GM19455 (cell line): ENCODE data around the gene RAPSN.

Experiments
- ATAC-seq: cut with Tn5 transposase; IDR thresholded peaks from one replicate; pipeline ENCODE4 v1.9.1; 2021; ENCODE audit not compliant: unreplicated experiment

RAPSN gene

DNA sequence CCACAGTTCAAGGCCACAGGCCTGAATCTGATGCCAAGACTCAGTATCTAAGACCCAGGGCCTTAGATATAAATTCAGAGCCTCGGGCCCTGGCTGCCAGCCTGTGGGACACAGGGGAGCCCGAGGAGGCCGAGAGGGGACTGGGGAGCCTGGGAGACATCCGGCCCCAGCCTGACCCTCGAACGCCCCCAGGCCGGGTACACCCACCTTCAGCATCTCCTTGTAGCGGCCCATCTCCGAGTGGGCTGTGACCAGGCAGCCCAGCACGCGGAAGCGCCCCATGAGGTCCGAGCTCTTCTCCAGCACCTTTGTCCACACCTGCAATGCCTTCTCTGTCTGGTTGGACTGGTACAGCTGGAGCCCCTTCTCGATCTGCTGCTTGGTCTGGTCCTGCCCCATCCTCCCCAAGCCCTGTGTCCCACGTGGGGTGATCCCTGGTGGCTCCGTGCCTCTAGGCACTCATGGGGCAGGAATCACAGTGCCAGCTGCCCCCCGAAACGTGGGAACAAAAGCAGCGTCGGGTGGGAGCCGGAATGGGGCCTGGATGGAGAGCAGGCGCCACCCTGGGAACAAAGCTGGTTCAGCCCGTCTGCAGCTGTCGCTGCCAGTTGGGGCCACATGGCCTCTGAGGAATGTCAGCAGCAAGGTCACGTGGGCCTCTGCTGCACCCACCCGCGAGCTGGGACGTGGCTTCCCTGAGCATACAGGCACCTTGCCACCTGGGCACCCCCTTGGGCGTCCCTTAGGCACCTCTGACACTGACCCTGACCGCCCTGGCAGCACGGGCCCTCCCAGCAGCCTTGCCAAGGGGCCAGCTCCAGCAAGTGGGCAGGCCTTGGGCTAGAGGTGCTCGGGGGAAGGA is at the start of gene RAPSN:
RAPSN (minus strand) TSS at position 571 of the 862 bp plus-strand sequence; CDS start at position 399, 172 bp downstream.
- no peak for ATAC-seq

DNA sequence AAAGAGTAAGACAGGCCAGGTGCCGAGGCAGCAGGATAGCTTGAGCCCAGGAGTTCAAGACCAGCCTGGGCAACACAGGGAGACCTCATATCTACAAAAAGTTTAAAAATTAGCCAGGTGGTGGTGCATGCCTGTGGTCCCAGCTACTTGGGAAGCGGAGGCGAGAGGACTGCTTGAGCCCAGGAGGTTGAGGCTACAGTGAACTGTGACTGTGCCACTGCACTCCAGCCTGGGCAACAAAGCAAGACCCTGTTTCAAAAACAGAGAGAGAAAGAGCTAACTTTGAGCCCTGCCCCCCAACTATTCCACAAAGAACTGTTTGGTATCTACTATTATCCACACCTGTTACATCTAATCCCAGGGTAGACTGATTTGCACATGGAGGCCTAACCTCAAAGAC is 49.2 kb upstream of the RAPSN start:
- ATAC-seq = no peak

DNA sequence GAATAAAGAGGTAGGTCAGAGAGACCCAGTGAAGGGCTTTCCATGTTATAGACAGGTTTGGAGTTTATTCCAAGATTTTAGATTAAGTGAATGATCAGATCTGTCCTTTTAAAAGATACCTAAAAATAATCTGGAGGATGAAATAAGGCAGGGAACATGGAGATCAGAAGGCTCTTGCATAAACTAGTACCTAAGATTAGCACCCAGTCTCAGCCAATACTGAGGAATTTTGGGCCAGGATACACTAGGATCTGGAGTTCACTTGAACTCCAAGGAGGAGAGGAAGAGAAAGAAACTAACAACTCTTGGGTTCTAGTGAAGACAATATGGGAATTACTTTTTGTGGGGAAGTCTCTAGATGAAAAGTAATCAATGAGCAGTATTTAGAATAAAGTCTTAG is 47.9 kb upstream of the RAPSN start:
- ATAC-seq = no peak

DNA sequence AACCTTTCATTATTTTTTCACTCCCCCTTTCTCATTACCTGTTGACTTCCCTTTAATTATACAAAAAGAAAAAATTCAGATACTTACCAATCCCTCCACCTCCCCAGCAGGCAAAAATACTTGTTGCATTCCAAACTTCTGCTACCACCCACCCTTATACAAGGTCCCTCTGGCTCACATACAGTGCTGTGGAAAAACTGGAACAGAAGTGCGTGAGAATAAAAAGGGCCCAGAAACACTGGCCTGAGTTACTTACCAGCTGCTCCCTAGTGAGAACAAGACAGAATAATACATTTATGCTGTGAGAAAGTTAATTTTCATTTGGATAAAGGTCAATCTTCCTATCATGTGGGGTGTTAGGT is 46.9 kb upstream of the RAPSN start:
- ATAC-seq = no peak

DNA sequence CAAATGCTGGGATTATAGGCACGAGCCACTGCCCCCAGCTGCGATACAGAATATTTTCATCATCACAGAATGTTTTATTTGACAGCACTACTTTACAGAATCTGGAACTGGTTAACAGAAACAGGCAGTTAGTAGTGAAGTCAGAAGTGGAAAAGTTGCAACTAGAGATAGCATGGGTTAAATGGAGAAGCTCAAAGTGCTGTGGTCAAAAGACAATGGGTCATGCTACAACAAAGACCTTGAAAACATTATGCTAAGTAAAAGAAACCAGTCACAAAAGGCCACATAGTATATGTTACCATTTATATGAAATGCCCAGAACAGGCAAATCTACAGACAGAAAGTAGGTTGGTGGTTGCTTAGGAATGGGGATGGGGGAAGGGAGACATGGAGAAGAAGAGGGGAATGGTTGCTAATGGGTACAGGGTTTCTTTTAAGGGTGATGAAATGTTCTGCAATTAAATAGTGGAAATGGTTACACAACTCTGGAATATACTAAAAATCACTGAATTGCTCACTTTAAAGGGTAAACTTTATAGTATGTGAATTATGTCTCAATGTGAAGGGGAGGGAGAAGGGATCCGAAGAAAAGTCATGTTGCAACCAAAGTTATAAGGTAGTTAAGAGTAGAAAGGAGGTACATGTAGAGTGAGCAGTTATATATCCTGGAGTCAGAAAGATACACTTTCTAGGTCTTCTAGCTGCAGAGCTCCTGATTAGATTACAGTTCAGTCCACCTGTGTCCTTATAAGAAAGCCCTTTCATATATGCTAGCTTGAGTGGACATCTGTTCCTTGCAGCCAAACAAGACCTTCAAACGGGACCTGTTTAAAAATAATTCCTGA is 46.3 kb upstream of the RAPSN start:
- ATAC-seq = no peak

DNA sequence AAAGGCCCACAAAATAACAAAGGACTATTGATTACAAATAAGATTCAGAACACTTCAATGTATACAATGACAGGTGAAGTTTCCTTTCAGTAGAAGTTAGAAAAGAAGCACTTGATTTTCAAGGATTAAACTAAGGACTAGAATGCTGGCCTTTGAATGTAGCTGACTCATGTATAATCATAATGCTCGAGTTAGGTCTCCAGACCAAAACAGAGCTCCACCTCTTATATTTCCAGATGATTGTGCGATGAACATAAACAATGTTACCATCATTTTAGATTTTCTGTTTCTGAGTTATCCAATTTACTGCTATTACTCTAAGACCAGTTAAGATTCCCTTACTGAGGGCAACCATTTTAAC is 40.4 kb upstream of the RAPSN start:
- ATAC-seq = no peak

DNA sequence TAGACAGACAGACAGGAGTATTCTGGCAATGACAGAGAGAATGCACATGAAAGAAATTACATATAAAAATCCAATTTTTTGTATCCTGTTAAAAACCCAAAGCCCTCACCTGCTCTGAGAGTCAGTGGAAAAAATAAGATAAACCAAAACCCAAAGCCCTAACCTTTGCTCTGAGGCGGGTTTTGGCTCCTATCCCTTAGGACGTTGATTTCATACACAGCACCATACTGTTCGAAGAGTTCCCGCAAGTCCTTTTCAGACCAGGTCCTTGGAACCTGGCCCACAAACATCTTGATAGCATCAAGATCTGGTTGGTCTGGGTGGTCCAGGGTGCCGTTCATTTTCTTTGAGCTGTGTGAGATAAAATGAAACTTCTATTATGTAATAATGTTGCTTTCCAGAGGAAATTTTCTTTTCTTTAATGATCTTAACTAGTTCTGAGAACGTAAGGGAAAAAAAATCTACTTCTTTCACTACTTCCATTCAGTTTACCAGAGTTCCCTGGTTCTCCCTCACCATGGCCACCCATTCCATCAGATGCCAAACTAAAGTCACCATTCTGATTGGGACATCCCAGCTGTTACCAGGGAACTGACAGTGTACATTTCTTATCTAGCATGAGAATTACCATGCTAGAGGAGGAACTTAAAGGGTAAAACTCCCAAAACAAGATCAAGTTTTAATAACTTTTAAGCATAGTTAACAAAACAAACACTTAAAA is 39.9 kb upstream of the RAPSN start:
- no peak for ATAC-seq

DNA sequence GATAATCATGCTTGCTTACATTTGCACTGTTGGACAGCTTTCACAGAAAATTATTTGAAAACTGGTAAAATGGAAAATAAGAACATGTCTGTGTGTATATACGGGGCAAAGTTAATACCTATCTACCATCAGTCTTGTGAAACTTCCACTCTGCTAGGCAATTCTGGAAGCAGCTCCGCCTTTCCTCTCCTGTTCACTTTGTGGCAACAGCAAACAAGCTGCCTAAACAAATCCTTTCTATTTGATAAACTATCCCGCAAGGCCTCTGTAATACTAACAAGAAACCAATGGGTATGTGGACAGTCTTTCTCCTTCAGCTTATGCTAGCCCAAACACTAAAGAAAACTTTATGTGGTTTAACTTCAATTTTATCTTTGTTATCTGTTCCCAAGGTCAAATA is 39.2 kb upstream of the RAPSN start:
- no peak for ATAC-seq

DNA sequence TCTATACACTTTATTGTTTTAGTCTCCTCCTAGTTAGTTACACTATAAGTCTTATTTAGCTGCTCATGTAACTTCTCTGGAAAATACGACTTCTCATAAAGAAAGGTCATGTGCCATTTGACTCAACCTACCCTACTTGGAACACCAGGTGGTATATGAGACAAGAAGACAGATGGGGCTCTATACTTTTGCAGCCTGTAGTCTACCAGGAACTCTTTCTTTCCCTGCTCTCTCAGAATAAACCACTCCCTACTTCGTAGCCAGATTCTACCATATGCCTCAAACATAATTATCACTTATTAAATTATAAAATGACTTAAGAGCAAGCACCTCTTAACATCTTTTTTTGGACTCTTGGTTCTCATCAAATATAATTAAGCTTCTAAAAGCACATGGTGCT is 38.5 kb upstream of the RAPSN start:
- no peak for ATAC-seq

DNA sequence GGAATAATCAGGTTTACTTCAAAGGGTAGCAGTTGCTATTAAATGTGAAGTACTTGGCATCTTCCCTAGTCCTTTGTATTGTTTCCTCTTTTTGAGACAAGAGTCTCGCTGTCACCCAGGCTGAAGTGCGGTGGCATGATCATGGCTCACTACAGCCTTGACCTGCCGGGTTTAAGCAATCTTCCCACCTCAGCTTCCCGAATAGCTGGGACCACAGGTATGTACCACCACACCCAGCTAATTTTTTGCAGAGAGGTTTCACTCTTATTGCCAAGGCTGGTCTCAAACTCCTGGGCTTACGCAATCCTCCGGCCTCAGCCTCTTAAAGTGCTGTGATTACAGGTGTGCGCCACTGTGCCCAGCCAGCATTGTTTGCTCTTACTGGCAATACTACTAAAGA is 36.2 kb upstream of the RAPSN start:
- no peak for ATAC-seq

DNA sequence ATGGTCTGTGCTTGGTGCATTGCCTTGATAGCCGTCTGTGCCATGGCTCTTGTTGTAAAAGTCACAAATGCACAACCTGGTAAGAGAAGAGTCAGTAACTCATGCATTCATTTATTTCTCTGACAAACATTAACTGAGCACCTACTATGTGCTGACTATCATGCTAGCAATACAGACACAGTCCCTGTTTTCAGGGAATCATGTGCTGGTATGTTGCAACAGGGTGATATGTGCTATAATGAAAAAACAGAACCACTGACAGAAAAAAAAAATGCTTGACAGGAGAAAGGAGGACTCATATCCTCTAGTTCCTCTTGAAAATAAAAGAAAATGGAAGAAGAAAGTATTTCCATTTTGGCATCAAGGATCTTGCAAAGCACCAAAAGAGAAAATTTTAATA is 34.5 kb upstream of the RAPSN start:
- no peak for ATAC-seq

DNA sequence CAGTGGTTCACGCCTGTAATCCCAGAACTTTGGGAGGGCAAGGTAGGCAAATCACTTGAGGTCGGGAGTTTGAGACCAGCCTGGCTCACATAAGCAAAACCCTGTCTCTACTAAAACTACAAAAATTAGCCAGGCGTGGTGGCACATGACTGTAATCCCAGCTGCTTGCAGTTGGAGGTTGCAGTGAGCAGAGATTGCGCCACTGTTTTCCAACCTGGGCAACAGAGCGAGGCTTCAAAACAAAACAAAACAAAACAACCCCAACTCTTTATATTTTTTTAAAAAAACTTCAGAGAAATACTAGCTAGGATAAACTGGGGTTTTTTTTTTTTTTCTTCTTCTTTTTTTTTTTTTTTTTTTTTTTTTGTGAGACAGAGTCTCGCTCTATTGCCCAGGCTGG is 31.8 kb upstream of the RAPSN start:
- ATAC-seq = no peak

DNA sequence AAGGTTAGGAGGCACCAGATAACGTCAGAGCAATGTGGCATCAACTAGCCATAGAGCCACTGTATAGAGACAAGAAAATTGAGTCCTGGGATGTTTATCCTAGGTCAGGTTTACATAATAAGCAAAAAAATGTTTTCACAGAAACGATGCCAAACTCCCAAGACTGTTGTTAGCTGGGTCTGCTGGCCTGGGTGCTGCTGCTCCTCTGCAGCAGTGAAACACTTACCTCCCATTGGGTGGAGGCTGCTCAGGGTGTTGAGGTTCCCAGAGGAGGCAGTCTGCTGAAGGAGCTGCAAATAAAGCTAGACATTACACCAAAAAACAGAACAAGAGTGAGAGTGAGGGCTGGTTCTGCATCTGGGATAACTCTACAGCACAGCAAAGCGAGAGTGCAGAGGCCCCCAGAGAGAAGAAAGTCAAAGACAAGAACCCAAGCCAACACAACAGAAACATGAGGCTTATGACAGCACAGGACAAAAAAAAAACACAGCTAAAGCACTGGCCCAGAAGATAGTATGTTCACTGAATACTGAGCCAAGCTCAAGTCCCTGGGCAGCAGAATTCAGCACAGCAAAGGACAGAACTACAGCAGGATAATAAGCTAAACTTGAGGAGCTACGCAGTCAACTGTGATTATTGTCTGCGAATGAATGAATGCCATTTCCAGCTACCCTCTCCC is 29.9 kb upstream of the RAPSN start:
- no peak for ATAC-seq

DNA sequence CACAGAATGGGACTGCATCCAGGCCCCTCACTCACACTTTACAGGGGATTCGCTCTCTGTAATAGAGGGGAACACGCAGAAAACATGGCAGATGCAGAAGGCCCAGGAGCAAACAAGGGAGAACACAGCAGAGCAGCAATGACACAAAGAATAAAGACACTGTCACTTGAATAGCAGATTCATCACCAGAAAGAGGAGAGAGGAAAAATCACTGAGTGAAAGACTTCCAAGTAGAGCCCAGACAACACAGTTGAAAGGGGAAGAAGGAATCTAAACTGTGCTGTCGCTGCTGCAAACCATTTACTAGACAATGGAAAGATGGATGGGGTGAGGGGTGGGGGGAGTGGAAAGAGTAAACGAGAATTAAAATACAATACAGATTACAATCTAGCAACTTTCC is 28.8 kb upstream of the RAPSN start:
- no peak for ATAC-seq

DNA sequence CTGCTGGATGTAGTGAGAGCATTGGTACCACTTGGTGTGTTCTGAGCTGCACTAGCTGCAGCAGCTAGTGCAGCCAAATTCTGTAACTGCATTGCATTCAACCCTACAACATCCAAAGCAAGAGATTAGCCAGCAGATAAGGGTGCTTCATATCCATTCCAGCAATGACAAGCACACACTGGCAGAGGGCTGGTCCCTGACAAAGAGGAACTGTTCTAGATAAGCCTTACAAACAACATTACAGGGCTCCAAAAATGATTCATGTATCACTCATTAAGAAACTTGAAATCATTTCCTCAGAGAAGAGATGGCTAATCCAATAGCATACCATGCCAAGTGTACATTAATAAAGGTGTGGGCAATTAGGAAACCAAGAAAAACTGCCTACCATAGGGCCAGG is 28.4 kb upstream of the RAPSN start:
- no peak for ATAC-seq

DNA sequence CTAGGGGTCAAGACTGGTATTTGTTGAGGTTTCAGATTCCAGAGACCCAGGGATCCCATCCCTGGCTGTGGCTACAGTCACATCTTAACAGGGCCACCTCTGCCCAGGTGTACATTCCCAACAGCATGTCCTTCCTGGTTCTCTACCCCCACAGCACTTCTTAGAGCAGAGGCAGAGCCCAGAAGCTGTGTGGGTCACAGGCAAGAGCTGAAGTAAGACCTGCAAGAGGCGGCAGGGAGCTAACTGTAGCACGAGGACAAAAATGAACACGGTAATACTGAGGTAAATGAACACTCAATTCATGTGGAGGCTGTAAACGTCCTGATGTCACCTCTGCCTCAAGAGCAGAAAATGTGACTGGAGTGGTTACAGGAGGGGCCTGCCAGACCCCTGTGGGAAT is 21.7 kb upstream of the RAPSN start:
- no peak for ATAC-seq

DNA sequence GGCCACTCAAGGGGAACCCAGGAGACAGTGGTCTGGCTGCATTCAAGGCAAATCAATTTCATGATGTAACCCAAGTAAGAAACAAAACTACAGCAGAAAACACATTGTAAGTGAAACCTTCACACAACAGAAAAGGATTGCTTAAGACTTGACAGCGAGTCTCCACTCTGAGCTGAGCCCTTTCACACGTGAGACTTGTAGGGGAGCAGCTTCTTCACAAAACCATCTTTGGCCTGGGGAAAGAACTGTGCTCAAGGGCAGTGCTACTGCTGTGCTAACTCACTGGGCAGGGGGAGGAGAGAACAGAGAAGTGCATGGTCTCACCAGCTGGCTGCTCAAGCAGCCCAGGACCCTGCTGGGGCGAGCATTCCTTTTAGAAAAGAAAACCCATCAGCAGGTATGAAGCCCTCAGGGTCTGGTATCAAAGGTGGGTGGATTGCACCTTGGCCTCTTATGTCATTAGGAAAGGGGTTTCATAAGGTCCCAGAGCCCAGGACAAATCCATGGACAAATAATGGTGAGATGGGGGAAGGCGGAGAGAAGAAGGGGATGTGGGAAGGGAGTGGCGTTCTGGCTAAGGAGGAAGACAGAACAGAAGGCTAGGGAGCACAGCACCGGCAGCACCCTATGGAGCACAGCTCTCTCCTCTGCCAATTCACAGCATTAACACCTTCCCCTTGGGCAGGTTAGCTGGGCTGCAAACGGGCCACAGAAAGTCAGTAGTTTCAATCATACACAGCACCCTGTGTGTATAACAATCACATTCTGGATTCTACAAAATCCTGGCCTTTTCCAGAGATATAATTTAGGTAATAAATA is 20.6 kb upstream of the RAPSN start:
- no peak for ATAC-seq

DNA sequence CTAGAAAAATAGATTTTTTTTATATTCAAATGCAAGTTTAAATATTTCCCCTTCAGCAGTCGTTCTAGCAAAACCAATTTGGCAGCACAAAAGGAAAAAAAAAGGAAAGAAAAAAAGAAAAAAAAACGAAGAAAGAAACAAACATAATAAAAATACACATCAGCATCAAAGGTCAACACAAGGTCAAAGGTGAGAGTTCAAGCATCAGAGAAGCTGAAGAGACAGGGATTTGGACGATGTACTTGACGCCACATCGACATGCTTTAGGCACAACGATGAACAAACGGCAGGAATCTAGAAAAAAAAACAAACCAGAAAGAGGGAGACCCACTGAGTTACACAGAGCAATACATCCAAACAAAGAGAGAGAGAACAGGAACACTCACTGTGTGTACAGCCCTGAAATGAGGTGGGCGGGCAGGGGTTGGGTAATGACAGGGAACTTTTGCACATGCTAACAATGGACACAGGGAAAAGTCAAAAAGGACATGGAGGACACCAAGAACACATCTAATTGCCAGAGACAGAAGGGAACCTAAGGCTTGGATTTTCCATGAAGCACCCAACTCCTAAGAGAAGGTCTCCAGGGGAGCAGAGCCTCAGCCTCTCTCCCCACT is 19.8 kb upstream of the RAPSN start:
- ATAC-seq = no peak

DNA sequence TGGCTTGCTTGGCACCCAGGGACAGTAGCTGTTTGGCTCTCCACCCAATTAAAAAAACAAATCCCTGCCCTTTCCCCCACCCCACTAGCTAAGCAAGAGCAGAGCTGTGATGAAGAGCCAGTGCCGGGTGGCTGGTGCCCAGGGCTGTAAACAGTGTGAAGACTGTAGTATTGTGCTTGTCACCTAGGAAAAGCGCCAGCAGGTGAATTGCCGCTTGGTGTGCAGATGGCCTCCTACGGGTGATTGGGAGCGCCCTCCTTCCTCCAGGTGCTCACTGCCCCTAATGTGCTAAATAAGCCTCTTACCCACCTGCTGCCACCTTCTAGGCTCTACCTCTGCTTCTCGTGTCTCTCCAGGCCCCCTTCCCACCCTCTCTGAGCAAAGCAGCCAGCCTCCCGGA is 18.4 kb upstream of the RAPSN start:
- no peak for ATAC-seq

DNA sequence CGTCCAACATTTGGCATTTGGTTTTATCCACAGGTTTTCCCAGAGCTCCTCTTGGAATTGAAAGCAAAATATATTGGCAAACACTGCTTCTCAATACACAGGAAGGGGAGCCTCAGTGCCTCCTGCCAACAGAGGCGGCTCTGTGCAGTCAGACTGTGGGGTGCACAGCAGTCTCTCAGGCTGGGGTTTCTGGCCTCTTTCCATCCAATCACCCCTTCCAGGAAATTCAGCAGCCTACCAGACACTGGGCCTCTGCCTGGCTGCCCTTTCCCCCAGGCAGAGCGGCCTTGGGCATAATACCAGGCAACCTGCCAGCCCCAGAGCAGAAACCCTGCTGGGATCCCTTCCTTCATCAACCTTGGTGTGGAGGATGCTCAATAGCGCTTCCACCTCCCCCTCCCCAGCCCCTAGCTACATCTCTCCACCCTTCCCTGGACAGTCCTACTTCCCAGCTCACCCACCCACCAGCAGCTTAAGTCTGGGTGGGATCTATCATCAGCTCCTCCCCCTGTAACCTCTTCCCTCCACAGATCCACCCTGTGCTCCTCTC is 17.8 kb upstream of the RAPSN start:
- ATAC-seq = no peak
